ENCODE data around the gene CCN5. TPM values are rescaled to one million over a fixed set of nuclear protein-coding genes. Genes with fewer than 3 reads are reported as not detected.
"Not testable (repeated sequence)": the region's sequence is repeated elsewhere in the genome, so short reads cannot be mapped to it uniquely, and the experiment has no call there.

Gene CCN5
- total RNA-seq, 2 donors from 2014 or later: 62.9 to 64.3 TPM

DNA sequence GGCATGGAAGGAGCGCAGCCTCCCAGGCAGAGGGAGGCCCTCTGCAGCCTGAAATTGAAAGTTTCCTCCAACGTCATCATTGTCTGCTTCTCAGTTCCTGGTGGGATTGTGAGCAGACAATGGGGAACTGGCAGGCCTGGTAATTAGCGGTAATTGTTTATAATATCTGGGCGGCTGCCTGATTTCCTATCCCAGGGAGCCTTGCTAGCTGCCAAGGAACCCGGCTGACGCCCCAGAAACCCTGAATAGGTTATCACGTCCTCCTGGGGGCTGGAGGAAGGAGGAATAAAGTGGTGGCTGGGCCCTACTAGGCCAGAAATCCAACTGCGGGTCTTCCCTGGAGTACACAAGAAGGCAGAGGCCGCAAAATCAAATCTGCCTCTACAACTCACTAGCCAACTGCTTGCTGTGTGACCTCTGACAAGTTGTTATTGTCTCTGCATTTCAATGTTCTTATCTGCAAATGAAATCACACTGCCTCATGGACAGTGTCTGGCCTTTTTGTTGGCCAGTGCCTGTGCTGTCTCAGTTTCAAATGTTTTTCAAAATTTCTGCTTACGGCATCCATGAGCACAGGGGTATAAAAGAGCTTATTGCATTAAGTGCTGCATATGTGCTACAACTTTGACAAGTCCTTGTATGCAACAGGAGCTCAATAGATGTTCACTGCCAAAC lies 47.4 kb downstream of the CCN5 start:
- no peak overlapping the region for H3K4me3 ChIP-seq
- intact Hi-C loops (cut with DNase I): no loop called here
- 53% methylated on average over 10 of the region's 10 CpGs for WGBS

DNA sequence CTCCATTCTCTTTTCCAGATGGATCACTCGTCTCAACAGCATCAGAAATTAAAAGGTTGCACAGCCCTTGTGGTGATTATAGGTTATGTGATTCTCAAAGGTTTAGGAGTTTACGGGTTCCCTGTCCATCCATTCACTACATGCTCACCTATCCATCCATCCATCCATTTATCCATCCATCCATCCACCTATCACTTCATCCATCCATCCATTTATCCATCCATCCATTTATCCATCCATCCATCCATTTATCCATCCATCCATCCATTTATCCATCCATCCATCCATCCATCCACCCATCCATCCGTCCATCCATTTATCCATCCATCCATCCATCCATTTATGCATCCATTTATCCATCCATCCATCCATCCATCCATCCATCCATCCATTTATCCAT lies 48.6 kb downstream of the CCN5 start:
- H3K27me3 ChIP-seq (replicated peaks; ENCODE audit: insufficient read depth); H3K9me3 ChIP-seq; H3K4me3 ChIP-seq; H3K4me1 ChIP-seq (replicated peaks); DNase-seq (ENCODE audit: low spot score); H3K36me3 ChIP-seq; intact Hi-C loops (cut with DNase I); H3K27ac ChIP-seq: not testable (repeated sequence)
- WGBS: 89% methylated on average over 3 of the region's 3 CpGs

More for the DNA sequence above, 47.4 kb downstream of the CCN5 start:
- no peaks in the 10 kb centered on the region for H3K27me3 ChIP-seq (replicated peaks; ENCODE audit: insufficient read depth)
- no peaks in the 10 kb centered on the region for H3K4me1 ChIP-seq (replicated peaks)
- TF ChIP-seq POLR2A (IDR thresholded peaks at IDR 0.05) (no peak), CTCF (IDR thresholded peaks at IDR 0.05) (no peak), POLR2AphosphoS5 (IDR thresholded peaks at IDR 0.05) (no peak)
- H3K27ac ChIP-seq: no peak overlapping the region
- no peaks in the 10 kb centered on the region for H3K36me3 ChIP-seq
- DNase-seq (ENCODE audit: low spot score): no peak
- no peaks in the 10 kb centered on the region for H3K9me3 ChIP-seq

GRCh38 chr20:44765091-44765490 lies 49.9 kb downstream of the CCN5 start:
- DNase-seq (ENCODE audit: low spot score): no peak
- Histone ChIP-seq H3K27me3 (replicated peaks; ENCODE audit: insufficient read depth) (no peaks in the 10 kb centered on the region), H3K4me3 (no peak overlapping the region), H3K27ac (no peak overlapping the region), H3K36me3 (no peaks in the 10 kb centered on the region), H3K4me1 (replicated peaks) (no peaks in the 10 kb centered on the region), H3K9me3 (no peaks in the 10 kb centered on the region)
- WGBS: 48% methylated on average over 4 of the region's 4 CpGs
- intact Hi-C loops (cut with DNase I): no loop called here
- TF ChIP-seq POLR2AphosphoS5 (IDR thresholded peaks at IDR 0.05) (no peak), CTCF (IDR thresholded peaks at IDR 0.05) (no peak), POLR2A (IDR thresholded peaks at IDR 0.05) (no peak)

GRCh38 chr20:44765701-44766347 lies 50.7 kb downstream of the CCN5 start:
- no peak overlapping the region for H3K4me3 ChIP-seq
- TF ChIP-seq POLR2AphosphoS5 (IDR thresholded peaks at IDR 0.05) (no peak), CTCF (IDR thresholded peaks at IDR 0.05) (no peak), POLR2A (IDR thresholded peaks at IDR 0.05) (no peak)
- 35% methylated on average over 7 of the region's 7 CpGs for whole genome bisulfite sequencing
- no peaks in the 10 kb centered on the region for H3K9me3 ChIP-seq
- DNase-seq (ENCODE audit: low spot score): no peak
- H3K27me3 ChIP-seq (replicated peaks; ENCODE audit: insufficient read depth): no peaks in the 10 kb centered on the region
- intact Hi-C loops (cut with DNase I): no loop called here
- H3K27ac ChIP-seq: no peak overlapping the region
- no peaks in the 10 kb centered on the region for H3K4me1 ChIP-seq (replicated peaks)
- no peaks in the 10 kb centered on the region for H3K36me3 ChIP-seq

DNA sequence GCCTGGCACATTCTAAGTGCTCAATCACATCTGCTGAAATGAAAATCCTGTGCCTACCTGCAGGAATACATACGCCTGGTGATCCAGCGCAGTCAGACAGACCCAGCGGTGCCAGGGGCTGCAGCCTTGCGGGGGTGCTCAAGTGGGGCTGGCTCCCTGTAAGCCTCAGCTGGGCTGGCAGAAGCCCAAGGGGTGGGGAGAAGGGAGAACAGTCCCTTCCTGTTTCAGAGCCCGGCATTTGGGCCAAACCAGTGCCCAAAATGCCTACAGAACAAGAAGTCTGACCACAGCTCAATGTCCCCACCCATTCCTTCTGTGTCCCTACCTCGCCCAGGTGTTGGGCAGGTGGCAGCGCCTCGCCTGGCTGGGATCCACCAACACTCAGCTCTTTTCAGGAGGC lies 53.1 kb downstream of the CCN5 start:
- intact Hi-C loops (cut with DNase I): no loop called here
- WGBS: 74% methylated on average over 8 of the region's 8 CpGs
- TF ChIP-seq POLR2A (IDR thresholded peaks at IDR 0.05): no peak
- TF ChIP-seq POLR2AphosphoS5 (IDR thresholded peaks at IDR 0.05): no peak
- no peak for TF ChIP-seq CTCF (IDR thresholded peaks at IDR 0.05)
- H3K4me3 ChIP-seq: no peak overlapping the region
- H3K4me1 ChIP-seq (replicated peaks): no peaks in the 10 kb centered on the region
- no peak overlapping the region for H3K27ac ChIP-seq
- no peaks in the 10 kb centered on the region for H3K27me3 ChIP-seq (replicated peaks; ENCODE audit: insufficient read depth)
- no peaks in the 10 kb centered on the region for H3K9me3 ChIP-seq
- no peaks in the 10 kb centered on the region for H3K36me3 ChIP-seq
- DNase-seq (ENCODE audit: low spot score): no peak

All from prostate gland (tissue), 2 donors.